ENCODE measurements around the gene HLA-DPA1.

- TF ChIP-seq POLR2AphosphoS5 (IDR thresholded peaks at IDR 0.05; ENCODE audit: insufficient read depth in 1 of 2, low read depth in 1 of 2) (no peak), CTCF (IDR thresholded peaks at IDR 0.05) (no peak), POLR2A (IDR thresholded peaks at IDR 0.05) (no peak)
These were observed 2.5 kb downstream of the HLA-DPA1 start for GRCh38 chr6:33070909-33071308.
